ENCODE results near the gene RINT1.

Gene RINT1

DNA sequence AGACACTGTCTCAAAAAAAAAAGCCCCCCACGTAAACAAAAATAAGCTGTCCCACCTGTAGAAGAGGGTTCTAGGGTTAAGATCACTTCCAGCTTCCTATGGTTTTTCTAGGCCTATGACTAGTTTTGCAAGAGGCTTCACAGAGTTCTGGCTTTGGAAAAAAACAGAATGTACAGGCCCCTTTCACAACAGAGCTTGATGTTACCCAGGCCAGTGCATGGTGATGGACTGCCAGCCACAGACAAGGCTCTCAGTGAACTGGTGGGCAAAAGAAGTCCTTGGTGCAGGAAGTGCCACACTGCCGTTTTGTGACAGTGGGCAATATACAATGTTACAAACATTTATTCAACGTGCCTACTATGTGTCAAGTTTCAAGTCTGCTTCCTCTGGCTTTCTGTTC is 67.5 kb downstream of the RINT1 start:
- DNase-seq (ENCODE audit: low read depth): no peak

DNA sequence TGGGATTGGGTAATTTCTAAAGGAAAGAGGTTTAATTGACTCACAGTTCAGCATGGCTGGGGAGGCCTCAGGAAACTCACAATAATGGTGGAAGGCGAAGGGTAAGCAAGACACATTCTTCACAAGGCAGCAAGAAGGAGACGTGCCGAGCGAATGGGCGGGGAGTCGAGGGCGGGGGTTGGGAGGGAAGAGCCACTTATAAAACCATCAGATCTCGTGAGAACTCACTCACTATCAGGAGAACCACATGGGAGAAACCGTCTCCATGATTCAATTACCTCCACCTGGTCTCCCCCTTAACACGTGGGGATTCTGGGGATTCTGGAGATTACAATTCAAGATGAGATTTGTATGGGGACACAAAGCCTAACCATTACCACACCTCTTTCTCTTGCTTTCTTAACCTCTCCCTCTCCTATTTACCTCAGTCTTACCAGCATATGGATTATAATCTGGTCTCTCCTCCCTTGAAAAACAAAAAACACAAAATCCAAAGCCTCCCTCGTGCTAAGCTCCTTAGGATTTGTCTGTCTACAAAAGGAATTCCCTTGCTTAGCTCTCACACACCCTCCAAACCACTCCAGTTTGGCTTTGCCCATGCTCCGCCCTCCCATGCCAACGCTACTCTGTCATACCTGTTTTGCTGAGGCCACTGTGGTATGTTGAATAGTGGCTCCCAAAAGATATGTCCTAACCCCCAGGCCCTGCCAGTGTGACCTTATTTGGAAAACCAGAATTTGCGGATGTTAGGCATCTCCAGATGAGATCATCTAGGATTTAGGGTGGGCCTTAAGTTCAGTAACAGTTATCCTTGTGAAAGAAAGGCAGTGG is 68.9 kb downstream of the RINT1 start:
- no peak for DNase-seq (ENCODE audit: low read depth)

DNA sequence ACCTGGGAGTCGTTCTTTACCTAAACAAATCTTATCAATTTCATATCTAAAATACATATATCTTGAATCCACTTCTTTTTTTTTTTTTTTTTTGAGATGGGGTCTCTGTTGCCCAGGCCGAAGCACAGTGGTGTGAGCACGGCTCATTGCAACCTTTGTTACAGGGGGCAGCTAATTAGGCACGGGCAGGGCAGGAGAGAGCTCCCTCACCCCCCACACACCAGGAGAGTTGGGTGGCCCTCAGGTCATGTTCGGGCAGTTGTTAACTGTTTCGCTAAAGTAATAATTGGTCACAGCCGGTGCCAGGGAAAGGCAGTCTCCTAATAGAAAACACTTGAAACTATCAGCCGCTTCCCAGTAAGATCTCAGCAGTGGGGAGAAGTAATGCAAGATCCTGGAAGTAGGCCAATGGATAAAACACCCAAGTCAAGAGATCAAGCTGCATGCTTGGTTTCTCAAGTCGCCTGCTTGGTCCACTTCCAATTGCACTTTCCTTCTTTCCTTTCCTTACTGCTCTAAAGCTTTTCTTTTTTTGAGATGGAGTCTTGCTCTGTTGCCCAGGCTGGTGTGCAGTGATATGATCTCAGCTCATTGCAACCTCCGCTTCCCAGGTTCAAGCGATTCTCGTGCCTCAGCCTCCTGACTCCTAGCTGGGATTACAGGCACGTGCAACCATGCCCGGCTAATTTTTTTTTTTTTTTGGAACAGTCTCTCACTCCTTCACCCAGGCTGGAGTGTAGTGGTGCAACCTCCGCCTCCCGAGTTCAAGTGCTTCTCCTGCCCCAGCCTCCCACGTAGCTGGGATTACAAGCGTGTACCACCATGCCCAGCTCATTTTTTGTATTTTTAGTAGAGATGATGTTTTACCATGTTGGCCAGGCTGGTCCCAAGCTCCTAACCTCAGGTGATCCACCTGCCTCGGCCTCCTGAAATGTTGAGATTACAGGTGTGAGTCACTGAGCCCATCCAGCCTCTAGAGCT is 70.6 kb downstream of the RINT1 start:
- DNase-seq (ENCODE audit: low read depth): no peak

DNA sequence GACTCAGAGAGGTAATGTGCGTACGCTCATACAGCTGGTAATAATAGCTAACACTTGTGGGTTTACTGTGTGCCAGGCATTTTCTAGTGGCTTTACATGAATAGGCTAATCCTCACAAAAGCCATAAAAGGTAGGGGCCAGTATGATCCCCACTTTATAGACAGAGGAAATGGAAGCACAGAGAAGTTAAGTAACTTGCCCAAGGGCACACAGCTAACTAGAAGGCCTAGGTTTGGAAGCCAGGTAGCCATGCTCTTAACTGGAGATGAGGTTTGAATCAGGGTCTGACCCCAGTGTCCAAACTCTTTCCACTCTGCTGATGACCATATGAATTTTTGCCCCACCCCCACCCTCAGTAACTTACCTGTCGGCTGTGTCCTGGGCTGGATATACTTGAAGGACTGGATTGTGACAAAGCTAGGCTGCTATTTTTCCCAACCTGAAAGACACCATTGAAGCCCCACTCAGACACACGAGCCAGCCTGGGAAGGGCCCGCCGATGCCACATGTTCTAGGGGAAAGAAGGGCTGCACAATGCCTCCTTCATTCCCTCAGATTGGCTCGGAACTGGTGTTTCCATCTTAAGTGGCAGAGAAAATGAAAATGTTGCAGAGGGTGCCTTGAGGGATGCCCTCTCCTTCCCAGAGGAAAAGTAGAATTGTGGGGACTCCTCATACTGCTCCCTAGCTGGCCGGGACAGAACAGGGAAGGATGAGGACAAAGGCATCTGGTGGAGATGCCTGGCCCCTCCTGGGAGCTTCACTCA is 78.3 kb downstream of the RINT1 start:
- DNase-seq (ENCODE audit: low read depth): no peak

DNA sequence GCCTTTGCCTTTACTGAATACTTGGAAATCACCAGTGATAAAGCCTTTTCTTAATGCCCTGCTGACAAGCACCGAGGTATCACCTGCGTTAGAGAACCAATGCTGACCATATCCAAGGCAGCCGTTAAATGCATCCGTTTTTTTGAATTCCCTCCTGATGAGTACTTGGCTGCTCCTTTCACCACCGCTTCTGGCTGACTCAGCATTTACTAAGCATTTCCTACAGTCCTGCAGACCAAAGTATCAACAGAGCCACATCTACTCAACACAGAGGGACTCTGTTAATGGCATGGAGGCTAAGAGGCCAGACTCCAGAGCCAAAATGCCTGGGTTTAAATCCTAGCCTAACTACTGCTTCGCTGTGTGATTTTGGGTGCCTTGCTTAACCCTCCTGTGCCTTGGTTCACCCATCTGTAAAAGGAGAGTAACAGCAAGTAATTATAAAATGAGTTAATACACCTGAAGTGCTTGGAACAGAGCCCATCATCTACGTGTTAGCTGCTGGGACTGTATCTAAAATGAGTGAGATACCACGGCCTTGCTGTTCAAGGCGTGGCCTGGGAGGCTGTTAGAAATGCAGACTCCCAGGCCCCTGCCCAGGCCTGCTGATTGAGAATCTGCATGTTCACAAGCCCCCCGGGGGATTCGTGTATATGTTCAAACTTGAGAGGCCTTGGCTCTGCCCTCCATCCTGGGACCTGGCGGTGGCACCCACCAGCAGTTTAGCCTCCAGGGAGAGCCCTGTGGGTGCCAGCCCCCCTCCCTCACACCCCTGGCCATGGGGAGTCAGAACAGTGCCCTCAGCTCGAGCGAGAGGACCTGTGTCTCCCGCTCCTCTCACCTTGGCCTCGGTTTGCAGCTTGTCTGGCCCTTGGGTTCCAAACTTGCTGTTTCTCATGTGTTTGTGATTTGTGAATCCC is 80.1 kb downstream of the RINT1 start:
- no peak for DNase-seq (ENCODE audit: low read depth)

DNA sequence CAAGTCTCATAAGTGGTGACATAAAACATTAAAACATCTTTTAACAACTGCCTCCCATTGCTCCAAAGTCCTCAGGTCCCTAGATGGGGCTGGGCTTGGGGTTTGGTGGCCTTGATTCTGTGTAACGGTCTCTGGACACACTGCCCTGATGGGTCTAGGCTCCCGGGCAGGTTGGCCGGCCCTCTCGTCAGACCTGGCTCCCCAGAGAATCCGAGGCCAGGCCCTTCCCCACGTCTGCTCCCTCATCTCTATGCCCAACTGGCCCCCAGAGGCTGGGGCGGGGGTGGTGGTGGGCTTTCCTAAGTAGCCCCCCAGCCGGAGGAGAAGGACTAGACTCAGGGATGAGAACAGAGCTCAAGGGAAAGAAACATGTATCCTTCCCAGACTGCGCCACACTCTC is 80.8 kb downstream of the RINT1 start:
- no peak for DNase-seq (ENCODE audit: low read depth)

DNA sequence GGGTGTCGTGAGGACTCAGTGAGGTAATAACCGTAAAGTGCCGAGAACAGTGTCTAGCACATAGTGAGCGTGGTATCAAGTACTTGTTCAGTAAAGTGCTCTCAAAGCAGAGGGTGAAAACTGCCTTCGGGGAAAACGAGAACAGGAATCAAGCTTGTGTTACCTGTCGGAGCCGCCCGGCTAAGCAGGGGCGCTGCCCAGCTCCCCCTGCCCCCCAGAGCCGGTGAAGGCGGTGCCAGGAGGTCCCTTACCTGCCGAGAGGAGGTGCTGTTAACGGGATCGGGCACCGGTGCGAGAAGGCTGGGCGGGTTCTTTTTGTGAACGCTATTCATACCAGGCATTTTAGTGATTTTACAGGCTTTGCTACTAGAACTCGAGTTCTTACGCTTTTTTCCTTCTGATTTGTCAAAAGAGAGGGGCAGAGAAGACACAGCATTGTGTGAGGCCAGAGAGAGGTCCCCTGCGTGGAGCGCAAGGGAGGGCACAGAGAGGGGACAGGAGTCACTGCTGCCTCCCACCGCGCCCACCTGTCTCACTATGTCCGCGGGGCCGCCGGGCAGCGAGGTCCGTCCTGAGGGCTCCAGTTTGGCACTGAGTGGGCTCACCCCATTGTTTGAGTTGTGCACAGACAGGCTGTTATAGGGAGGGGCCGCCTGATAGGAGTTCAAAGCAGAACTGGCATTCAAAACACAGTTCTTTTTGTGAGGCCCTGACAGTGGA is 81.8 kb downstream of the RINT1 start:
- no peak for DNase-seq (ENCODE audit: low read depth)

DNA sequence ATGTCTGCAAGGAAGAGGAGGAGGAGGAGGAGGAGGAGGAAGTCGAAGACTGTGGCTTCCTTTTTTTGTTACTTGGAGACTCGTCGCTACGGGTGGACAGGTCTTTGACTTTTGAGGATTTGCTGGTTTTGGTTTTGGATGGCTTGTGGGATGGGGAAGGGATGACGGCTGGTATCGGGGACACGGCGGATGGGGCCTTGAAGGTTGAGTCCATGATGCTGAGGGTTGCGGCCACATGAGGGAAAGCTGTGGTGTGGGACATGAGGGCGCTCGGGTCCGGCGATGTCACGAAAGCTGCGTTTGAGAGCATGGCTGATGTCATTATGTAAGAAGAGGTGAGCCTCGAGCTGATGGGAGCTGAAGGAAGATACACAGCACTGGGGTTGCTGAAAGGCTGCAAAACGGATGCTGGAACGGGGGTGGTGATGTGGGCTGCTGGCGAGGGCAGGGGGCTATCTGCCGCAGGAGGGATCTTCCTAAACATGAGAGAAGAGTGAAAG is 82.4 kb downstream of the RINT1 start:
- no peak for DNase-seq (ENCODE audit: low read depth)
